ENCODE measurements around the gene EMC8.
A peak's percentile ranks its signal among the peaks of the same experiment; 100 is the strongest.
"Not testable (repeated sequence)": the region's sequence is repeated elsewhere in the genome, so short reads cannot be mapped to it uniquely, and the experiment has no call there.

EMC8 gene

DNA sequence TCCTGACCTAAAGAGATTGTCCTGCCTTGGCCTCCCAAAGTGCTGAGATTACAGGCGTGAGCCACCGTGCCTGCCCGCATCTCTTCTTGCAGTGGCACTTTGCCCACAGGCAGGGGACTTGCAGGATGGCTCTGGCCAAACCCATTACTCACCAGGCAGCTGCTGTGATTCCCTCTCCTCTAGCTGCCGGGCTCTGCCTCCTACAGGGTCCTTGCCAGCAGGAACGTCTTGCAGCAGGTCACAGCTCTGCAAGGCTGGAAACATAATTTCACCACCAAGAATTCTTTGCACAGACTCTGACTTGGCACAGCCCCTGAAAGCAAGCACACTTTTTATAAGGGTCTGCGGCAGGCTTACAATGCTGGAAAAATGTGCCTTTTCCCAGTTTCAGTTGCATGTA is 20.4 kb upstream of the EMC8 start:
- H3K4me3 ChIP-seq (ENCODE audit: low read length) = no peak overlapping the region
- no peak for DNase-seq (ENCODE audit: low read depth, low spot score)

DNA sequence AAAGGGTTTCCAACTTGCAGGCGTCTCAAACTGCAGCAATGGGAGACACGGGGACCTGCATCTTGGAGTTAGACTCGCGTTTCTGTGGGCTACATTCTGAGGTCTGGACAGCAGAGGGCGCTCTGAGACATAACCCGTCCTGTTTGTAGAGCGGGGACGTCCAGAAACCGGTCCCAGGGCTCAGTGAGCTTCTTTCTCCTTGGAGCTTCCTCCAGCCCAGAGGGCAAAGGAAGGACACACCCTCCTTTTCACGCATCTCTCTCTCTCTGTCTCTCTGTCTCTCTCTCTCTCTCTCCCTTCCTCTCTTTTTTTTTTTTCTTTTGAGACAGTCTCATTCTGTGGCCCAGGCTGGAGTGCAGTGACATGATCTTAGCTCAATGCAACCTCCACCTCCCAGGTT is 19.9 kb upstream of the EMC8 start:
- DNase-seq (ENCODE audit: low read depth, low spot score) = peak; percentile 75
- H3K4me3 ChIP-seq (ENCODE audit: low read length) = no peak overlapping the region

DNA sequence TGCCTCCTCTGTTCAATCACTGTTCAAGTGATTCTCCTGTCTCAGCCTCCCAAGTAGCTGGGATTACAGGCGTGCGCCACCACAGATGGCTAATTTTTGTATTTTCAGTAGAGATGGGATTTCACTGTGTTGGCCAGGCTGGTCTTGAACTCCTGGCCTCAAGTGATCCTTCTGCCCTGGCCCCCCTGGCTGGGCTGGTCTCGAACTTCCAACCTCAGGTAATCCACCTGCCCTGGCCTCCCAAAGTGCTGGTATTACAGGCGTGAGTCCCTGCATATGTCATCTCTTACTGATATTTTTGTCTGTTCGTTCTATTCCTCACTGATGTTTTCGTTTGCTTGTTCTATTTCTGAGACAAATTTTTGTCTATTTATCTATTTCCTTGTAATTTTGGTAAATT is 17.9 kb upstream of the EMC8 start:
- not testable (repeated sequence) for H3K4me3 ChIP-seq (ENCODE audit: low read length); DNase-seq (ENCODE audit: low read depth, low spot score)

DNA sequence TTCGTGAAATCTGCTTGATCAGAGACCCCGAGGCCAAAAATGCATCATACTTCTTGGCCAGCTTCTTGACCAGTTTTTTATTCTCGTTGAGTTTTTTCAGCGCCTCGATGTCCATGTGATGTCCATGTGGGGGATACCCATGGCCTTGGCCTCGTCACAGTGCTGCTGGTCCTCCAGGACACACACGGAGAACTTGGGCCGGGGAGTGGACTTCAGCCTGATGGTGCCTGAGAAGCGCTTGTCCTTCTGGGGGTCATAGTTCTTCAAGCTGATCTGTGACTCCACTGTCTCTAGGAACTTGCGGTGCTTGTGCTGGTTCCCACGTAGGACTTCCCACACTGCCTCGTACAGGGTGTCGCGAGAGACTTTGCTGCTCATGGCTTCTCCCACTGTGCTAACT is 16.8 kb upstream of the EMC8 start:
- no peak overlapping the region for H3K4me3 ChIP-seq (ENCODE audit: low read length)
- no peak for DNase-seq (ENCODE audit: low read depth, low spot score)

DNA sequence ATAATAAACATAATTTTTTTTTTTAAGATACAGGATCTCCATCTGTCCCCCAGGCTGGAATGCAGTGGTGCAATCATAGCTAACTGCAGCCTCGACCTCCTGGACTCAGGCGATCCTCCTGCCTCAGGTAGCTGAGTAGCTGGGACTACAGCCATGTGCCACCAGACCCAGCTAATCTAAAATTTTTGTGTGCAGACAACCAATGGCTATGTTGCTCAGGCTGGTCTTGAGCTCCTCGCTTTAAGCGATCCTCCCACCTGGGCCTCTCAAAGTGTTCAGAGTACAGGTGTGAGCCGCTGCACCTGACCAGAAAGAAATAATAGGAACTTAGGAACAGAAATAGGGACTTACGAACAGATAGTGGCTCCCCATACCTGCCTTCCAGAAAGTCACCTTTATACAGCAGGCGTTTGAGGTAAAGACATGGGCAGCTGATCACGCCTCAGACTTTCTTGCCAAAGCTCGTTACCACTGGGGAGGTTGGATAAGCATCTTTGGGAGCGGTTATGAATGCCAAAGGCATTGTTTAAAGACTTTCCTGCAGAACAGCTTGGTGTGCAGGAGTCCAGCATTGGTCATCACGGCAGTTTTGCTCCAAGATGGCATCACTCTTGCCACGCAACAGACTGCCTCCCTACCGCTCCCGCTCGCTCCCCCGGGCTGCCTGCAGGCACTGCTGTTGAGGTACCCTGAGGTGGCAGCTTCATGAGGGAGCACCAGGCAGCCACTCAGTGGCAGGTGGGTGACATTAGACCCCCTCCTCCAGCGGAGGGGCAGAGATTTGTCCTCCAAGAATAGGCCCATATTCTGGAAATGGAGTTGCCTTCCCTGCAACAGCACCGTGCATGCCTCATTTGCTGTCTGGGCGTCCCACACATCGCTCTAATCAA is 13.7 kb upstream of the EMC8 start:
- DNase-seq (ENCODE audit: low read depth, low spot score) = no peak
- H3K4me3 ChIP-seq (ENCODE audit: low read length) = no peak overlapping the region

DNA sequence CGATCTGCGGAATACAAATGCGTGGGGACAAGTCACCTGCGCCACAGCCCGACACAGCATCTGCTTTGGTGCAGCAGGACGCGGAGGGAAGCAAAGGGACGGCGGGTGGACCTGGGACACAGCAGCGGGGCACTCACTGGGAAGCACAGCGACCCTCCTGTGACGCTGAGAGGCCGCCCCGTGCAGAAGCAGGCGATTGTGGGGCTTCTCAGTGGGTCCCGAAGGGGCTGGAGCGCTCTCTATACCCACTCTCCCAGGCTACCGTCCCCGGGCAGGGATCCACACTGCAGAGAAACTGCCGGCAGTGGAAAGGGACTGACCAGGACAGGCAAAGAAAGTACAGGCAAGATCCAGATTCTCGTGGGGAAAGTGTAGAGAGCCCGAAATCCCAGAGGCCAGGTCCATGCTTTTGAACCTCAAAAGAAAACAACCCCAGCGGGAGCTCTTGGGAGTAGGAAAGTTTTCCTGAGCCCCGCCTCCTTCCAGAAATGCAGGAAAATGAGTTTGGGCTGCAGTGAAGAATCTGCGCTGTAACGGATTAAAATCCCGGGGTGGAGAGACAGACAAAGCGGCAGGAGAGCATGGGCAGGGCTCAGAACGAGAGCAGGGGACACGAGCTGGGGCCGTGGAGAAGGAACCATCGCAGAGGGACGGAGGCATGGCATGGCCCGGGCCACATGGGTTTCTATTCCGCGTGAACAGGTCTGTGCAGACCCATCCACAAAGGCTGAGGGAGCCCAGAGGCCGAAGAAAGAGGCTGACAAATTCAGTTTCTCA is 12.9 kb upstream of the EMC8 start:
- DNase-seq (ENCODE audit: low read depth, low spot score) = no peak
- H3K4me3 ChIP-seq (ENCODE audit: low read length) = no peak overlapping the region

DNA sequence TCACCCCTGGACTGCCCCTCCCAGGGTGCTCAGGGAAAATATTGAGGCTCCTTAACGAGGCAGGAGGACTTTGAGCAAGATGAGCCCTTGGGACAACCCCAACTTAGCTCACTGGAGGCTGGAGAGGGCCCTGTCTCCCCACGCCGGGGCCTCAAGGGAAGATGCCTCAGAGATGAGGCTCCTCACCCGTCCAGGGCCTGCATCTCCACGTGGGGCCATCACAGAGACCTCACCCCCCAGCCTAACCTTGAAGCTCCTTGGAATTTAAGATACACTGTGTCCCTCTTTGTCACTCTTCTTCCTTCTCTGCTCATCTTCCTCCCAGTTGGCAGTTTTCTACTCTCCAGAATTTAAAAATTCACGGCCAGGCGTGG is 11.4 kb upstream of the EMC8 start:
- no peak for DNase-seq (ENCODE audit: low read depth, low spot score)
- no peak overlapping the region for H3K4me3 ChIP-seq (ENCODE audit: low read length)

DNA sequence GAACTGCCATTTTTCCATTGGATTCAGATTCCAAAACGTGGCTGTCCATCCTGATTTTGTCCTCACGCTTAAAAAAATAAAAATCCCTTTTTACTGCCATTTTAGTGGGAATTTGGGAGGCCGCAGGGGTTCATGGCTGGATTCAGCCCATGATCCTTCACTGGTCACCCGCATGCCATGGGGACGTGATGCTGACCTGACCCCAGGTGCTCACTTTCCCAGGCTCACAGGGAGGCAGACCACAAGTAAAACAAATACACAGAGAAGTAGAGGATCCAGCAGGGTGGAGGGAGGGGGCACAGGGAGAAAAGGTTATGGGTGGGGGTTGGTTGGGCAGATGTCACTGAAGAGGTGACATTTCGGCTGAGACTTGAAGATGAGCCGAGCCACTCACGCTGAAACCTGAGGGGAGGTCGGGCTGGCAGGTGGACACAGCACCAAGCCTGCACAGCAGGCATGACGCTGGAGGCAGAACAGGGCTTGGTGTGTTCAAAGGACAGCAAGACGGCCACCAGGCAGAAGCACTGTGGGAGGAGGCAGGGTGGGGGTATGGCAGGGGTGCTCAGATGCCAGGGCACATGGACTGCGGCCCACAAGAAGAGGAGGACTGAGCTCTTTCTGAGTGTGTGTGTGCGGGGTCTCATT is 10.9 kb upstream of the EMC8 start:
- no peak overlapping the region for H3K4me3 ChIP-seq (ENCODE audit: low read length)
- DNase-seq (ENCODE audit: low read depth, low spot score) = no peak

DNA sequence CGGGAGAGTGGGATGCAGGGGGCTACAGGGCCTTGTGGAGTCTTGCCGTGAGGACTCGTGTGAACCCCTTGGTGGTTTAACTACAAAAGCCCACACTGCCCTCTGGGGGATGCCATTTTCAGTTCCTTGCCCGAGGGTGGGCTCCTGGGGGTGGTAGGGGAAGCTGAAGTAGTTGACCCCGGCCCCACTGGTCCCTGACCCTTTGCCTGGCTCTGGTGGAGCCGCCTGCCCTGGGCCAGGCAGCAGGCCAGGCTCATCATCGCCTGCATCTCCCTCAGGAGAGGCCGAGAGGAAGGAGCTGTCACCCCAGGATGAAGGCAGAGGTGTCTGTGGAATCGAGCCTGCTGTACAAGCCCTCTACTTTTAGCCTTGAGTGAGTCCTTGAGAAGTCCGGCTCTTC is 10.3 kb upstream of the EMC8 start:
- no peak for DNase-seq (ENCODE audit: low read depth, low spot score)
- no peak overlapping the region for H3K4me3 ChIP-seq (ENCODE audit: low read length)

DNA sequence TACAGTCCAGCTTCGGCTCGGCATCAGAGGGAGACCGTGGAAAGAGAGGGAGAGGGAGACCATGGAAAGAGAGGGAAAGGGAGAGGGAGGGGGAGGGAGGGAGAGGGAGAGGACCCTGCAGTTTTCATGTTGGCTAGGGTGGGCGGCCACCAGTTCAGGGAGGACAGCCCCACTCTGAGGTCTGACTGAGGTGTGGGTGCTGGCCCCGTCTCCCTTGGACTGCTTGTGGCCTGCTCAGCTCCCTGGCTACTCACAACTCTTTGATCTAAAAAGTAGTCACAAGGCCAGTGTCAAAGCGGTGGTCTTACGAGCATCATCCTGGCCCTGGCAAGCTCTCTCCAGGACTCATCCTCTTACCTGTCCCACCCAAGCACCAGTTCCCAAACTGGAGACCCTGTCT is 9.6 kb upstream of the EMC8 start:
- DNase-seq (ENCODE audit: low read depth, low spot score) = no peak
- no peak overlapping the region for H3K4me3 ChIP-seq (ENCODE audit: low read length)

DNA sequence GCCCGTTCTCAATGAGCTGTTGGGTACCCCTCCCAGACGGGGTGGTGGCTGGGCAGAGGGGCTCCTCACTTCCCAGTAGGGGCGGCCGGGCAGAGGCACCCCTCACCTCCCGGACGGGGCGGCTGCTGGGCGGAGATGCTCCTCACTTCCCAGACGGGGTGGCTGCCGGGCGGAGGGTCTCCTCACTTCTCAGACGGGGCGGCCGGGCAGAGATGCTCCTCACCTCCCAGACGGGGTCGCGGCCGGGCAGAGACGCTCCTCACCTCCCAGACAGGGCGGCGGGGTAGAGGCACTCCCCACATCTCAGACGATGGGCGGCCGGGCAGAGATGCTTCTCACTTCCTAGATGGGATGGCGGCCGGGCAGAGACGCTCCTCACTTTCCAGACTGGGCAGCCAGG is 8.8 kb upstream of the EMC8 start:
- not testable (repeated sequence) for H3K4me3 ChIP-seq (ENCODE audit: low read length); DNase-seq (ENCODE audit: low read depth, low spot score)

DNA sequence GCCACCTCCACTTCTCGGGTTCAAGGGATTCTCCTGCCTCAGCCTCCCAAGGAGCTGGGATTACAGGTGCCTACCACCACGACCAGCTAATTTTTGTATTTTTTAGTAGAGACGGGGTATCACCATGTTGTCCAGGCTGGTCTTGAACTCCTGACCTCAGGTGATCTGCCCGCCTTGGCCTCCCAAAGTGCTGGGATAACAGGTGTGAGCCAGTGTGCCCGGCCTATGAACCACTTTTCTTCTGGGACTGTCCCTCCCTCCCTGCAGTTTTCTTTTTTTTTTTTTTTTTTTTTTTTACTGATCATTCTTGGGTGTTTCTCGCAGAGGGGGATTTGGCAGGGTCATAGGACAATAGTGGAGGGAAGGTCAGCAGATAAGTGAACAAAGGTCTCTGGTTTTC is 8.0 kb upstream of the EMC8 start:
- not testable (repeated sequence) for H3K4me3 ChIP-seq (ENCODE audit: low read length); DNase-seq (ENCODE audit: low read depth, low spot score)

DNA sequence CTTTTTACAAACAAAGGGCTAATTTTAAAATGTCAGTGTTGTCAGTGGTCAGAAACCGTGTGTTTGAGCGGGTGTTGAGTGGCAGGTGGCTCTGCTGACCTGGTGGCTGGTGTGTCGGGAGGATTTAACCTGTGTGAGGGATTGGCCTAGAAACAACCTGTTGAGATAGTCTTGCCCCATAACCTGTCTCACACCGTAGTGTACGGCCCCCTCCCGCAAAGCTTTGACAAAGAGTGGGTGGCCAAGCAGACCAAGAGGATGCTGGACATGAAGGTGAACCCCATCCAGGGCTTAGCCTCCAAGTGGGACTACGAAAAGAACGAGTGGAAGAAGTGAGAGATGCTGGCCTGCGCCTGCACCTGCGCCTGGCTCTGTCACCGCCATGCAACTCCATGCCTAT is 7.2 kb upstream of the EMC8 start:
- DNase-seq (ENCODE audit: low read depth, low spot score) = no peak
- H3K4me3 ChIP-seq (ENCODE audit: low read length) = no peak overlapping the region

DNA sequence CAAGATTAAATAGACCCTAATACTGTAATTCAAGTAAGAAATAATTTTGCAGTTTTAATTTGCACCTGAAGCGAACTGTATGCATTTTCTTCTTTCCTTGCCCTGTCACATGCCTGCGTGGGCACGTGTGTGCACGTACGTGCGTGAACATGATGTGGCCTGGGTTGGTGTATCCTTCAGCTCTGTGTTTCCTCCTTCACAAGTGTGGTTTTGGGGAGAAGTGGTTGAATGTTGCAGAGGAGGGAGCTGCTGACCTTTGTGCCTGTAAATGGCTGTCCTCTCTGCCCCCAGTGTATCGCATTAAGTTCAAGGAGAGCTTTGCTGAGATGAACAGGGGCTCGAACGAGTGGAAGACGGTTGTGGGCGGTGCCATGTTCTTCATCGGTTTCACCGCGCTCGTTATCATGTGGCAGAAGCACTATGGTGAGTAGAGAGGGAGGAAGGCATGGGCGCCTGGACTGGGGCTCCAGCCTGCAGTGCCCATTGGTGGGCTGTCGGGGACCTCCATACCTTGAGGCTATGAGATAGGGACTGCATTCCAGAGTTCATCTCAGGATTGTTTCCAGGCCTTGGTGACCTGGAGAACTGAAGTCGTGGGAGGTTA is 6.2 kb upstream of the EMC8 start:
- no peak overlapping the region for H3K4me3 ChIP-seq (ENCODE audit: low read length)
- DNase-seq (ENCODE audit: low read depth, low spot score) = no peak

DNA sequence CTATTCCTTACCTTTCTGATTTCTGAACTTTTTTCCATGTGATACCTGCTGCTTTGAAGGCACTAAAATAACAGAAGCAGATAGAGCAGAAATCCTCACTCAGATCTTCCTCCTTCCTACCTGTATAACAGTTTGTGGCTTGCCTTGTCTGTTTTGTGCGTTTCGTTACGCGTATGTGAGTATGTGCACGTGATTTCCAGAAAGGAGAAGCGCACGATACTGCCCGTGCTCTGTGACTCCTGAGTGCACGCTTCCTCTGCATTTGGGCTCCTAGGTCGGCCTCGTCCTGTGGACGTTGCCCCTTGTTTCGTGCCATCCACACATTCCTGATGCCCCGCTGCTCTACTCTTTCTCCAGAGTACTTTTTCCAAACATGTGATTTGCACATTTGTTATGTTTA is 4.2 kb upstream of the EMC8 start:
- no peak overlapping the region for H3K4me3 ChIP-seq (ENCODE audit: low read length)
- no peak for DNase-seq (ENCODE audit: low read depth, low spot score)

DNA sequence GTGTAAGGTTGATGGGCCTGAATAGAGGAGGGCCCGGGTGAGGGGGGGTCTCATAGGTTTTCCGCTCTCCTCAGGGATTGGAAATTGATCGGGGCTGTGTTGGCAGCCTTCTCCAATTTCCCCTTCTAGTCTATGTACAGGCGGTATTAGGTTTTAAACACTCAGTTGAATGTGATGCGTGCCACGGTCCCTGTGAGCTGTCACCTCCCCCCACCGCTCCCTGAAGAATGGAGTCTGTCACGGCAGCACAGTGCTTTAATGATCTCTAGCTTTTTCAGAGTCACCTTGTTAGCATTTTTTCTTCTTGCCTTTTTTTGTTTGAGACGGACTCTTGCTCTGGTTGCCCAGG is 951 bp upstream of the EMC8 start:
- DNase-seq (ENCODE audit: low read depth, low spot score) = no peak
- peak overlapping the region; percentile 75 for H3K4me3 ChIP-seq (ENCODE audit: low read length)

DNA sequence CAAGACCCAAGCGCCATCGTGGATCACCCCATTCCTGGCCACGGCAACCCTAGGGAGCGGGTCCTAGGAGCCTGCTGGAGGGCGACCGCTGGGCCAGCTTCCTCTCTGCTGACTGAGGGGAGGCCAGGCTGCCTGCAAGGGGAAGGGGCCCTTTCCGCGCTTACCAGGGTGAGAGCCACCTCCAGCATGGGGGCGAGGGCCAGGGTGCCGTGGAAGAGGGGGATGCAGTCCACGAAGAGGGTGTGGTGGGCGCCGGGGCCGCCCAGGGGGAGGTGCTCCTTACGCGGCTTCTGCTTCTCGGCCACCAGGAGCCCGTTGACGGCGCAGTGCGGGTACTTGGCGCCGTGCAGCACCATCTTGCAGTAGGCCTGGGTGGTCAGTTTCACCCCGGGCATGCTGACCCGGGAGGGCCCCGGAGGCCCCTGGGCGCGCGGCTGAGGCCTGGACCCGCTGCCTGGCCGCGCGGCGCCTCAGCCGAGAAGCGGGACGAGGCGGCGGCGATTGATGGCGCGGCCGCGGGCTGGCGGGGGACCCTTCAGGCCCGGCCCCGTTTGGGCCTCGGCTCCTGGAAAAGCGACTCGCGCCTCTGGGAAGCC is 345 bp downstream of the EMC8 start:
- no peak for DNase-seq (ENCODE audit: low read depth, low spot score)
- H3K4me3 ChIP-seq (ENCODE audit: low read length) = peak overlapping the region; percentile 75

DNA sequence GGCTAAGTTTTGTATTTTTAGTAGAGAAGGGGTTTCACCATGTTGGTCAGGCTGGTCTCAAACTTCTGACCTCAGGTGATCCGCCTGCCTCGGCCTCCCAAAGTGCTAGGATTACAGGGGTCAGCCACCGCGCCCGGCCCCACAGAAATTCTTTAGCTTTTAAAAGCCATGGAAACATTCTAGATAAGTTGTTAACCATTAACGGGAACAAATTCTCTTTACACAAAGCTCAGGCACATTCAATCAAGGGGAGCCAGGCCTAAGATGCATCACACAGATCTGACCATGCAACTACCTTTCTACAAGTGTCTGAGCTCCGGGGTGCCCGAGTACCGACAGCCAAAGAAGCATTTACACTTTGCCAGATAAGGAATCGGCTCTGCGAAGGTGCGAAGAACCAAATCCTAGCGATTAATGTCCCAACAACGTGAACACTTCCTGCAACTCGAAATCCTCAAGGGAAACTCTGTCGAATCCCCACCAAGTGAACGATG is 1.0 kb downstream of the EMC8 start:
- H3K4me3 ChIP-seq (ENCODE audit: low read length) = peak overlapping the region; percentile 75
- no peak for DNase-seq (ENCODE audit: low read depth, low spot score)

DNA sequence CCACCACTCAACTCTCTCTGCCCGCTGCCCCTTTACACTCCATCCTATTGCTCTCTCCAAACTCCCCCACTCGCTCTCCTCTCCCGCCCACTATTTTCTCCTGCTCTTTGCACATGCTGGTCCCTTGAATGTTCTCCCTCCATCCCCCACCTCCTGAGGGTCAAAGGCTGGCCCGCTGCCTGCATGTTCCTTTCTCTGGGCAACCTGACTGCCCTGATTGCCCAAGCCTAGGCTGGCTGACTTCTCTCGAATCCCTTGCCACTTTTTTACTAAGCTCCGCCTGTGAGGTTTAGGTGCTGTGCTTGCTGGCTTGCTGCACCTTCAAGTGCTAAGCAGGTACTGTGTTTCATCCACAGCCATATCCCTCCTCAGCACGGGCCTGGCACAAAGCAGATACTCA is 2.7 kb downstream of the EMC8 start:
- DNase-seq (ENCODE audit: low read depth, low spot score) = no peak
- H3K4me3 ChIP-seq (ENCODE audit: low read length) = no peak overlapping the region
